Vagina (tissue), 2 donors: ENCODE measurements around the gene COL26A1. TPM values are rescaled to one million over a fixed set of nuclear protein-coding genes. Genes with fewer than 3 reads are reported as not detected.

Experiments used
- DNase-seq, 2 donors: peaks; one replicate each; pipeline ENCODE4 v3.0.0-alpha.2; 2017; ENCODE audit errors: extremely low spot score in 2 of 2
- H3K27ac ChIP-seq: fragments of 200-600 bp; sonication (generic); one replicate; pipeline ENCODE4 v1.5.1; 2019
- H3K27me3 ChIP-seq: fragments of 200-600 bp; sonication (generic); one replicate; pipeline ENCODE4 v1.5.1; 2019
- H3K36me3 ChIP-seq, 2 donors: fragments of 200-600 bp; sonication (generic); one replicate each; pipeline ENCODE4 v1.5.1; 2017 to 2019
- H3K4me1 ChIP-seq: fragments of 200-600 bp; sonication (generic); one replicate; pipeline ENCODE4 v1.5.1; 2019
- H3K4me3 ChIP-seq, 2 donors: fragments of 200-600 bp; sonication (generic); 1 replicate in 1 of 2; 2 replicates in 1 of 2; pipeline ENCODE4 v1.5.1; 2016 to 2019
- H3K9me3 ChIP-seq: fragments of 200-600 bp; sonication (generic); one replicate; pipeline ENCODE4 v1.5.1; 2019
- CTCF ChIP-seq, 3 experiments: fragments of 450-650 bp in 2 of 3; fragments of 200-600 bp in 1 of 3; sonication (generic) in 1 of 3; IDR thresholded peaks; one replicate each; pipeline ENCODE4 v1.5.1; 2017 to 2019; ENCODE audit warnings: antibody characterized with exemption in 3 of 3, mild to moderate bottlenecking in 2 of 3, moderate library complexity in 2 of 3
- POLR2A ChIP-seq, 2 donors: fragments of 450-650 bp; IDR thresholded peaks; one replicate each; pipeline ENCODE4 v1.6.1; 2017; ENCODE audit warnings: antibody characterized with exemption in 2 of 2, mild to moderate bottlenecking in 2 of 2, moderate library complexity in 2 of 2
- POLR2AphosphoS5 ChIP-seq, 2 donors: sonication (generic); formaldehyde crosslinking; IDR thresholded peaks; one replicate each; pipeline ENCODE4 v1.9.0; 2017; ENCODE audit warnings: antibody characterized with exemption in 2 of 2, mild to moderate bottlenecking in 2 of 2, low read depth in 1 of 2; ENCODE audit not compliant: insufficient read depth in 1 of 2
- intact Hi-C: fragments of 100-400 bp; cut with DNase I; formaldehyde crosslinking; loops from one replicate; pipeline ENCODE4 v1.15.1; 2023
- total RNA-seq: library from RNA; depleted of rRNA; stranded (reverse); fragments of >200 nt; gene quantifications from one replicate; pipeline ENCODE4 v1.2.3, GENCODE V29; 2016

COL26A1 gene
- total RNA-seq, 1 donor from 2014 or later: not detected

GRCh38 chr7:101386177-101386557 lies 23.5 kb downstream of the COL26A1 start:
- H3K27me3 ChIP-seq: no peaks in the 10 kb centered on the region
- H3K36me3 ChIP-seq: no peaks in the 10 kb centered on the region
- no peaks in the 10 kb centered on the region for H3K9me3 ChIP-seq
- H3K4me1 ChIP-seq: no peaks in the 10 kb centered on the region
- H3K4me3 ChIP-seq: no peak overlapping the region
- H3K27ac ChIP-seq: no peak overlapping the region
- TF ChIP-seq POLR2AphosphoS5 (IDR thresholded peaks at IDR 0.05; ENCODE audit: insufficient read depth in 1 of 2, low read depth in 1 of 2) (no peak), POLR2A (IDR thresholded peaks at IDR 0.05) (no peak), CTCF (IDR thresholded peaks at IDR 0.05) (no peak)
- intact Hi-C loops: no loop called here
- no peak for DNase-seq

- Histone ChIP-seq H3K9me3 (no peaks in the 10 kb centered on the region), H3K27ac (no peak overlapping the region), H3K4me1 (no peaks in the 10 kb centered on the region), H3K27me3 (no peaks in the 10 kb centered on the region), H3K36me3 (no peaks in the 10 kb centered on the region), H3K4me3 (no peak overlapping the region)
- DNase-seq: no peak
- no peak for TF ChIP-seq CTCF (IDR thresholded peaks at IDR 0.05)
- TF ChIP-seq POLR2AphosphoS5 (IDR thresholded peaks at IDR 0.05; ENCODE audit: insufficient read depth in 1 of 2, low read depth in 1 of 2): no peak
- no peak for TF ChIP-seq POLR2A (IDR thresholded peaks at IDR 0.05)
- intact Hi-C loops: no loop called here
Measured at GRCh38 chr7:101386558-101387231, 24.0 kb downstream of the COL26A1 start.

GRCh38 chr7:101390901-101391301 lies 28.2 kb downstream of the COL26A1 start:
- no peak overlapping the region for H3K4me3 ChIP-seq
- no peak overlapping the region for H3K27ac ChIP-seq
- H3K4me1 ChIP-seq: no peaks in the 10 kb centered on the region
- H3K9me3 ChIP-seq: no peaks in the 10 kb centered on the region
- DNase-seq: no peak
- no peak for TF ChIP-seq POLR2A (IDR thresholded peaks at IDR 0.05)
- TF ChIP-seq CTCF (IDR thresholded peaks at IDR 0.05): no peak
- no peak for TF ChIP-seq POLR2AphosphoS5 (IDR thresholded peaks at IDR 0.05; ENCODE audit: insufficient read depth in 1 of 2, low read depth in 1 of 2)
- H3K36me3 ChIP-seq: no peaks in the 10 kb centered on the region
- intact Hi-C loops: no loop called here
- no peaks in the 10 kb centered on the region for H3K27me3 ChIP-seq

- no peaks in the 10 kb centered on the region for H3K27me3 ChIP-seq
- no peak overlapping the region for H3K4me3 ChIP-seq
- H3K36me3 ChIP-seq: no peaks in the 10 kb centered on the region
- intact Hi-C loops: no loop called here
- no peaks in the 10 kb centered on the region for H3K9me3 ChIP-seq
- no peak overlapping the region for H3K27ac ChIP-seq
- no peak for TF ChIP-seq POLR2AphosphoS5 (IDR thresholded peaks at IDR 0.05; ENCODE audit: insufficient read depth in 1 of 2, low read depth in 1 of 2)
- TF ChIP-seq CTCF (IDR thresholded peaks at IDR 0.05): no peak
- no peak for TF ChIP-seq POLR2A (IDR thresholded peaks at IDR 0.05)
- H3K4me1 ChIP-seq: no peaks in the 10 kb centered on the region
- DNase-seq: no peak
Measured at GRCh38 chr7:101391991-101392390, 29.3 kb downstream of the COL26A1 start.

GRCh38 chr7:101393865-101394264 lies 31.2 kb downstream of the COL26A1 start:
- Histone ChIP-seq H3K36me3 (no peaks in the 10 kb centered on the region), H3K27ac (no peak overlapping the region), H3K9me3 (no peaks in the 10 kb centered on the region), H3K27me3 (no peaks in the 10 kb centered on the region), H3K4me3 (no peak overlapping the region), H3K4me1 (no peaks in the 10 kb centered on the region)
- intact Hi-C loops: no loop called here
- TF ChIP-seq POLR2AphosphoS5 (IDR thresholded peaks at IDR 0.05; ENCODE audit: insufficient read depth in 1 of 2, low read depth in 1 of 2): no peak
- no peak for TF ChIP-seq CTCF (IDR thresholded peaks at IDR 0.05)
- no peak for TF ChIP-seq POLR2A (IDR thresholded peaks at IDR 0.05)
- no peak for DNase-seq
